ENCODE measurements around the gene FUZ. TPM values are rescaled to one million over a fixed set of nuclear protein-coding genes. Genes with fewer than 3 reads are reported as not detected.

The FUZ gene
- polyA plus RNA-seq, 1 of the 3 experiments (the other 2 are of a cell fraction): 29.9 TPM

DNA sequence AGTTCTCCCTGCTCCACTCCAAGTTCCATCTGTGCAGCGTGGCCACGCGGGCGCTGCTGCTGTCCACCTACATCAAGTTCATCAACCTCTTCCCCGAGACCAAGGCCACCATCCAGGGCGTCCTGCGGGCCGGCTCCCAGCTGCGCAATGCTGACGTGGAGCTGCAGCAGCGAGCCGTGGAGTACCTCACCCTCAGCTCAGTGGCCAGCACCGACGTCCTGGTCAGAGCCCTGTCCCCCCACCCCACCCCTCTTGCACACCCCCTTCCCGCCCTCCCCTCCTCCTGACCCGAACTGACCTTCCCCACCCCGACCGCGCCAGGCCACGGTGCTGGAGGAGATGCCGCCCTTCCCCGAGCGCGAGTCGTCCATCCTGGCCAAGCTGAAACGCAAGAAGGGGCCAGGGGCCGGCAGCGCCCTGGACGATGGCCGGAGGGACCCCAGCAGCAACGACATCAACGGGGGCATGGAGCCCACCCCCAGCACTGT lies 11.6 kb downstream of the FUZ start (continued):
- no peak for TF ChIP-seq MEF2A (IDR thresholded peaks at IDR 0.05; ENCODE audit: borderline replicate concordance, low read depth)
- TF ChIP-seq EP300 (IDR thresholded peaks at IDR 0.05; ENCODE audit: borderline replicate concordance in 1 of 2, low read depth in 1 of 2, low read length in 1 of 2): no peak
- TF ChIP-seq, protein P1, sequence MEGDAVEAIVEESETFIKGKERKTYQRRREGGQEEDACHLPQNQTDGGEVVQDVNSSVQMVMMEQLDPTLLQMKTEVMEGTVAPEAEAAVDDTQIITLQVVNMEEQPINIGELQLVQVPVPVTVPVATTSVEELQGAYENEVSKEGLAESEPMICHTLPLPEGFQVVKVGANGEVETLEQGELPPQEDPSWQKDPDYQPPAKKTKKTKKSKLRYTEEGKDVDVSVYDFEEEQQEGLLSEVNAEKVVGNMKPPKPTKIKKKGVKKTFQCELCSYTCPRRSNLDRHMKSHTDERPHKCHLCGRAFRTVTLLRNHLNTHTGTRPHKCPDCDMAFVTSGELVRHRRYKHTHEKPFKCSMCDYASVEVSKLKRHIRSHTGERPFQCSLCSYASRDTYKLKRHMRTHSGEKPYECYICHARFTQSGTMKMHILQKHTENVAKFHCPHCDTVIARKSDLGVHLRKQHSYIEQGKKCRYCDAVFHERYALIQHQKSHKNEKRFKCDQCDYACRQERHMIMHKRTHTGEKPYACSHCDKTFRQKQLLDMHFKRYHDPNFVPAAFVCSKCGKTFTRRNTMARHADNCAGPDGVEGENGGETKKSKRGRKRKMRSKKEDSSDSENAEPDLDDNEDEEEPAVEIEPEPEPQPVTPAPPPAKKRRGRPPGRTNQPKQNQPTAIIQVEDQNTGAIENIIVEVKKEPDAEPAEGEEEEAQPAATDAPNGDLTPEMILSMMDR (IDR thresholded peaks at IDR 0.05): no peak
- no peak for TF ChIP-seq FOSL2 (IDR thresholded peaks at IDR 0.05; ENCODE audit: borderline replicate concordance, low read depth)

DNA sequence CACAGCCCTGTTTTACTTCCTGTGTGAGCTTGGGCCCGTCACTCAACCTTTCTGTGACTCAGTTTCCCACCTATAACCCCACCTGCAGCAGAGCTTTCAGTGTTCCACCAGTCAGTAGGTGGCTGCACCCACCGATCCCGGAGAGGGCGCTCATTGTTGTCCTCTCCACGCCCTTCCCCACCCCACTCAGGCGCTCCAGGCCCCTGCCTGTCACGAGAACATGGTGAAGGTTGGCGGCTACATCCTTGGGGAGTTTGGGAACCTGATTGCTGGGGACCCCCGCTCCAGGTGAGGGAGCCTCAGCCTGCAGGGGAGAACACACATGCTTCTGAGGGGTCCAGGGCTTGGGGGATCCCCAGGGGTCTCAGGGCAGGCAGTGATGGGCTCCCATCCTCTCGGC lies 12.3 kb downstream of the FUZ start:
- TF ChIP-seq RCOR1 (IDR thresholded peaks at IDR 0.05; ENCODE audit: low read length) (no peak), GATA2 (CRISPR knock-in tag; IDR thresholded peaks at IDR 0.05) (no peak), MXI1 (IDR thresholded peaks at IDR 0.05; ENCODE audit: low read depth, low read length) (no peak), FOSL2 (IDR thresholded peaks at IDR 0.05; ENCODE audit: borderline replicate concordance, low read depth) (no peak), NFIC (IDR thresholded peaks at IDR 0.05; ENCODE audit: borderline replicate concordance) (no peak), YY1 (IDR thresholded peaks at IDR 0.05; ENCODE audit: low read depth) (no peak), RAD21 (IDR thresholded peaks at IDR 0.05; ENCODE audit: low read length) (no peak), FOXM1 (IDR thresholded peaks at IDR 0.05; ENCODE audit: low read depth) (no peak)
- H3K4me2 ChIP-seq: no peak overlapping the region

DNA sequence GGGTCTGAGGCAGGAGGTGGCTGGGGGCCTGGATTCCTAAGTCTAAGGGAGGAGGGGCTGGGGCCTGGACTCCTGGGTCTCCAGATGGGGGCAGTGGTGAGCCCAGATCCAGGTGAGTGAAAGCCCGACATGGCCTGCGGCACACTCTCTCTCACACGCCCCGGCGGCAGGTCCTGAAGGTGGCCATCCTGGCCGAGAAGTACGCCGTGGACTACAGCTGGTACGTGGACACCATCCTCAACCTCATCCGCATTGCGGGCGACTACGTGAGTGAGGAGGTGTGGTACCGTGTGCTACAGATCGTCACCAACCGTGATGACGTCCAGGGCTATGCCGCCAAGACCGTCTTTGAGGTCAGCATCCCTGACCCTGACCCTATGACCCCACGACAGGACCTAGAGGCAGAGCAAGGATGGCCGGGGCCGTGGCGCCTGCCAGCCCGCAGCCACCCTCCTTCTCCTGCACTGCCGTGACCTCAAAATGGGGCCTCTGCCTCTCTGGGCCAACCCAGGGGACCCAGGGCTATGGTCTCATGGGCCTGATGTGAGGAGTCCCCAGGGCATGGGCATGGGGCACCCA lies 13.2 kb downstream of the FUZ start:
- H2AFZ ChIP-seq (ENCODE audit: low read depth): no peak overlapping the region
- H3K36me3 ChIP-seq (replicated peaks in 1 of 2; ENCODE audit: control insufficient read depth in 1 of 2, insufficient read depth in 2 of 2, low read length in 1 of 2): peaks cover 28 to 42% of the 10 kb centered on the region in 2 experiments
- TF ChIP-seq, protein P1 (IDR thresholded peaks at IDR 0.05): peak; percentile 27
- TF ChIP-seq TEAD4 (IDR thresholded peaks at IDR 0.05; ENCODE audit: borderline replicate concordance, insufficient read depth): no peak
- no peak overlapping the region for H3K4me2 ChIP-seq
- no peak overlapping the region for H3K4me3 ChIP-seq (ENCODE audit: low read depth in 2 of 2, low read length in 1 of 2)
- ChIA-PET CTCF (interaction anchor here (1.3 kb wide), 1 partner anchor 91 kb away, joined by 3 read pairs; no protein-coding TSS in a partner anchor), POLR2A (no interaction called here)
- no peaks in the 10 kb centered on the region for H3K79me2 ChIP-seq (ENCODE audit: insufficient read depth)
- 97% methylated on average over 8 of the region's 25 CpGs for WGBS (ENCODE audit: low lambda C conversion rate)
- peaks cover 6% of the 10 kb centered on the region for H3F3A ChIP-seq (replicated peaks; ENCODE audit: insufficient read depth)
- DNase-seq: no peak
- peaks cover 0 to 16% of the 10 kb centered on the region in 2 experiments; a peak in 1 of 4 replicates for H3K4me1 ChIP-seq (ENCODE audit: control insufficient read depth in 1 of 2, insufficient read depth in 2 of 2, low read depth in 1 of 2, low read length in 1 of 2)
- H3K27ac ChIP-seq (ENCODE audit: low read depth in 2 of 2, low read length in 1 of 2): no peak overlapping the region
- no peaks in the 10 kb centered on the region for H4K20me1 ChIP-seq (ENCODE audit: insufficient read depth)
- H3K27me3 ChIP-seq (ENCODE audit: insufficient read depth): no peaks in the 10 kb centered on the region
- H3K9me2 ChIP-seq: no peaks in the 10 kb centered on the region
- no peak overlapping the region for H3K9ac ChIP-seq
- H3K9me3 ChIP-seq: no peaks in the 10 kb centered on the region

More for the DNA sequence above, 12.3 kb downstream of the FUZ start:
- peaks cover 6% of the 10 kb centered on the region for H3F3A ChIP-seq (replicated peaks; ENCODE audit: insufficient read depth)
- H3K4me1 ChIP-seq (ENCODE audit: control insufficient read depth in 1 of 2, insufficient read depth in 2 of 2, low read depth in 1 of 2, low read length in 1 of 2): peaks cover 0 to 16% of the 10 kb centered on the region in 2 experiments; a peak in 1 of 4 replicates
- H3K27me3 ChIP-seq (ENCODE audit: insufficient read depth): no peaks in the 10 kb centered on the region
- ChIA-PET CTCF (interaction anchor here (0.6 to 1.3 kb wide), 3 partner anchors 9 to 129 kb away, joined by 3 to 4 read pairs (median 3); no protein-coding TSS in a partner anchor), POLR2A (no interaction called here)
- no peak overlapping the region for H3K27ac ChIP-seq (ENCODE audit: low read depth in 2 of 2, low read length in 1 of 2)
- H2AFZ ChIP-seq (ENCODE audit: low read depth): no peak overlapping the region
- no peaks in the 10 kb centered on the region for H3K79me2 ChIP-seq (ENCODE audit: insufficient read depth)
- WGBS (ENCODE audit: low lambda C conversion rate): 98% methylated on average over 9 of the region's 10 CpGs
- H3K9me3 ChIP-seq: no peaks in the 10 kb centered on the region
- H3K9ac ChIP-seq: no peak overlapping the region
- H3K9me2 ChIP-seq: no peaks in the 10 kb centered on the region
- H3K4me3 ChIP-seq (ENCODE audit: low read depth in 2 of 2, low read length in 1 of 2): no peak overlapping the region
- H4K20me1 ChIP-seq (ENCODE audit: insufficient read depth): no peaks in the 10 kb centered on the region
- no peak for DNase-seq
- H3K36me3 ChIP-seq (replicated peaks in 1 of 2; ENCODE audit: control insufficient read depth in 1 of 2, insufficient read depth in 2 of 2, low read length in 1 of 2): peaks cover 26 to 35% of the 10 kb centered on the region in 2 experiments

Measured in SK-N-SH (cell line).